ENCODE results near the gene LCK.

GRCh38 chr1:32228771-32229170, 22.3 kb upstream of the LCK start:
- TF ChIP-seq, protein P1, sequence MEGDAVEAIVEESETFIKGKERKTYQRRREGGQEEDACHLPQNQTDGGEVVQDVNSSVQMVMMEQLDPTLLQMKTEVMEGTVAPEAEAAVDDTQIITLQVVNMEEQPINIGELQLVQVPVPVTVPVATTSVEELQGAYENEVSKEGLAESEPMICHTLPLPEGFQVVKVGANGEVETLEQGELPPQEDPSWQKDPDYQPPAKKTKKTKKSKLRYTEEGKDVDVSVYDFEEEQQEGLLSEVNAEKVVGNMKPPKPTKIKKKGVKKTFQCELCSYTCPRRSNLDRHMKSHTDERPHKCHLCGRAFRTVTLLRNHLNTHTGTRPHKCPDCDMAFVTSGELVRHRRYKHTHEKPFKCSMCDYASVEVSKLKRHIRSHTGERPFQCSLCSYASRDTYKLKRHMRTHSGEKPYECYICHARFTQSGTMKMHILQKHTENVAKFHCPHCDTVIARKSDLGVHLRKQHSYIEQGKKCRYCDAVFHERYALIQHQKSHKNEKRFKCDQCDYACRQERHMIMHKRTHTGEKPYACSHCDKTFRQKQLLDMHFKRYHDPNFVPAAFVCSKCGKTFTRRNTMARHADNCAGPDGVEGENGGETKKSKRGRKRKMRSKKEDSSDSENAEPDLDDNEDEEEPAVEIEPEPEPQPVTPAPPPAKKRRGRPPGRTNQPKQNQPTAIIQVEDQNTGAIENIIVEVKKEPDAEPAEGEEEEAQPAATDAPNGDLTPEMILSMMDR (IDR thresholded peaks at IDR 0.05): no peak
- TF ChIP-seq POLR2A (IDR thresholded peaks at IDR 0.05): no peak
